Measurements from ENCODE around the gene PLEKHA7.

DNA sequence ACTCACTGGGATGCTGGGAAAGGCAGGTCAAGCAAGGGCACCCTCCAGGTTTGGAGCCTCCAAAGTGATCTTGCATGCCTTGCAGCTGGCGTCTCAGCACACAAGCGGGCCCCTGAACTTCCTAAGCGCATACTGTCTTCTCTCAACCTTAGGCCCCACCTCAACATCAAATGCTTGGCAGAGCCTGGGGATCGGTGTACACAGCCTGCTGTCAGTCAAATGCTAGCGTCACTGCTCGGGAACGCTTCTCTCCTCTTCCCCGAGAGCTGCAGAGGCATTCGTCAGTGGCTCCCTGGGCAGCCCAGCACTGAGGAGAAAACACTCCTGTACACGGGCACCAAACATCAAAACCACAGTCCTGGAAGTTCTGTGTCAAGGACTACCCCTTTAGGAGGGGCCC lies 150.8 kb downstream of the PLEKHA7 start:
- TF ChIP-seq, protein P1, sequence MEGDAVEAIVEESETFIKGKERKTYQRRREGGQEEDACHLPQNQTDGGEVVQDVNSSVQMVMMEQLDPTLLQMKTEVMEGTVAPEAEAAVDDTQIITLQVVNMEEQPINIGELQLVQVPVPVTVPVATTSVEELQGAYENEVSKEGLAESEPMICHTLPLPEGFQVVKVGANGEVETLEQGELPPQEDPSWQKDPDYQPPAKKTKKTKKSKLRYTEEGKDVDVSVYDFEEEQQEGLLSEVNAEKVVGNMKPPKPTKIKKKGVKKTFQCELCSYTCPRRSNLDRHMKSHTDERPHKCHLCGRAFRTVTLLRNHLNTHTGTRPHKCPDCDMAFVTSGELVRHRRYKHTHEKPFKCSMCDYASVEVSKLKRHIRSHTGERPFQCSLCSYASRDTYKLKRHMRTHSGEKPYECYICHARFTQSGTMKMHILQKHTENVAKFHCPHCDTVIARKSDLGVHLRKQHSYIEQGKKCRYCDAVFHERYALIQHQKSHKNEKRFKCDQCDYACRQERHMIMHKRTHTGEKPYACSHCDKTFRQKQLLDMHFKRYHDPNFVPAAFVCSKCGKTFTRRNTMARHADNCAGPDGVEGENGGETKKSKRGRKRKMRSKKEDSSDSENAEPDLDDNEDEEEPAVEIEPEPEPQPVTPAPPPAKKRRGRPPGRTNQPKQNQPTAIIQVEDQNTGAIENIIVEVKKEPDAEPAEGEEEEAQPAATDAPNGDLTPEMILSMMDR (IDR thresholded peaks at IDR 0.05): no peak
- TF ChIP-seq POLR2A (IDR thresholded peaks at IDR 0.05): no peak

Data from vagina (tissue), 2 donors.